HEK293T (cell line): ENCODE results near the gene LHB.

Source experiments
- BHLHE40 ChIP-seq: fragments of 450-650 bp; IDR thresholded peaks from 2 replicates; pipeline ENCODE4 v1.6.1; 2016; ENCODE audit warnings: mild to moderate bottlenecking, moderate library complexity, borderline replicate concordance
- L3MBTL2 ChIP-seq: fragments of 450-650 bp; conservative IDR thresholded peaks from 2 replicates; pipeline ENCODE4 v1.6.1; 2016; ENCODE audit warnings: mild to moderate bottlenecking
- SP1 ChIP-seq: fragments of 450-650 bp; IDR thresholded peaks from 2 replicates; pipeline ENCODE4 v1.6.1; 2017

GRCh38 chr19:49061000-49061399 is 44.1 kb upstream of the LHB start:
- no peak for TF ChIP-seq BHLHE40
- TF ChIP-seq L3MBTL2: no peak
- TF ChIP-seq SP1: no peak
